ENCODE data around the gene DLST.

Gene DLST

GRCh38 chr14:74897642-74898041 lies 15.9 kb downstream of the DLST start:
- no peak for DNase-seq (ENCODE audit: low spot score)

DNA sequence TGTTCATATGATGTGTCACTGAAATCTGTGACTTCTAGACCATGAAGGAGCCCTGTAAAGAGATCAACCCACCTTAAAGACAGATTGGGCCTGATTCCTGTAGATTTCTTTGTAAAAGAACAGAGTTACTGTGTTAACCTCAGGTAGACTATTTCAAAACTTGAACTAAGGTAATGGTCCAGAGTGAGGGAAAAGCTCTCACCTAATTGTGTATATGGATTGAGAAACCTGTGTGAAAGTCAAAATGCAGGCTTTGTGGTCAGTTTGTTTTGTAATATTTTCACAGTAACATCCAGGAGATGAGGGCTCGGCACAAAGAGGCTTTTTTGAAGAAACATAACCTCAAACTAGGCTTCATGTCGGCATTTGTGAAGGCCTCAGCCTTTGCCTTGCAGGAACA lies 16.4 kb downstream of the DLST start:
- DNase-seq (ENCODE audit: low spot score) = no peak

DNA sequence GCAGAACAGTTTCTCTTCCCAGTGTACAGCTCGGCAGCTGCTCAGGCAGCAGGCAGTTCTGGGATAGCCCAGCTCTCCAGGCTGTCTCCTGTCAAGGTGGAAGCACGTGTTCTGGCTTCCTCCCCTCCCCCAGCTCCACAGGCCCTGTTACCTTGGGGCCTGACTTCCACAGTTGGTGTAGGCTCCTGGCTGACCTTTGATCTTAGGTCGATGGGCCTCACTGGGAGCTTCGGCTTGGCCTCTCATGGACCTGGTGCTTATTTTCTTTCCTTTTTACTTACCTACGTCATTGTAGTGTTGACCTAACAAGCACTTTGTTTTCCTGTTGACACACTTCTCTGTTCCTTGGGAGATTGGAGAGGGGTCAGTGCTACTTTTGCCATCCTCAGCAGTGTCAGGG lies 17.0 kb downstream of the DLST start:
- DNase-seq (ENCODE audit: low spot score) = no peak

DNA sequence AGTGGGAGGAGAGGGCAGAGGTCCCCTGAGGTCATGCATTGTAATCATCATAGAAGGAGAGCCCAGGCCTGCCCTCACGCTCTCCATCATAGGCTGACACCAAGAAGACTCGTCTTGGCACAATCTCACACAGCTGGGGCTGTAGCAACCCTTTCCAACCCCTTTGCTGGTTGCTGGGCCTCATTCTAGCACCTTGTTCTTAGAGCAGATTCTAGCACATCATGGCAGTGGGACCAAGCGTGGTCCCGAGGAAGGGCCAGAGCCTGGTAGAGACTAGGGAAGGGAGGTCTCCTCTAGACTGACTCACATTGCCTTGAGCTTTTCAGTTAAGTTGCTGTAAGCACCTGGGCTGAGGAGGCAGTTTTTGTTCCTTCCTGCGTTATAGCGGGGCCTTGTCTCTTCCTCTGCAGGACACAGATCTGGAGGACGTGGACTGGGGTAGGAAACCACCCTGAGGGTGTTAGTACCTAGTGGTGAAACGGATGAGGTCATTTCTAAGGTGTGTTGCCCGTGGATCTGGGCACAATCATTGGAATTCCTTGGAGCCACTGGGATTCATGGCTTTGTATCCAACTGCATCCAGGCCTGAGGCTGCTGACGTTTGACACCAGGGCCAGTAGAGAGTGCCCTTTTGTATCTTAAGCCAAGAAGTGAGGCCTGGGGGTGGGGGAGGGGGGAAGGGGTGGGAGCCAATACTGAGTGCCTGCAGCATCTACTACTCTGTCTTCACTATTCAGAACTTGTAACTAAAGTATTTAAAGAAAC lies 21.4 kb downstream of the DLST start:
- no peak for DNase-seq (ENCODE audit: low spot score)

- no peak for DNase-seq (ENCODE audit: low spot score)
Observed at GRCh38 chr14:74904635-74905503, 23.2 kb downstream of the DLST start.

DNA sequence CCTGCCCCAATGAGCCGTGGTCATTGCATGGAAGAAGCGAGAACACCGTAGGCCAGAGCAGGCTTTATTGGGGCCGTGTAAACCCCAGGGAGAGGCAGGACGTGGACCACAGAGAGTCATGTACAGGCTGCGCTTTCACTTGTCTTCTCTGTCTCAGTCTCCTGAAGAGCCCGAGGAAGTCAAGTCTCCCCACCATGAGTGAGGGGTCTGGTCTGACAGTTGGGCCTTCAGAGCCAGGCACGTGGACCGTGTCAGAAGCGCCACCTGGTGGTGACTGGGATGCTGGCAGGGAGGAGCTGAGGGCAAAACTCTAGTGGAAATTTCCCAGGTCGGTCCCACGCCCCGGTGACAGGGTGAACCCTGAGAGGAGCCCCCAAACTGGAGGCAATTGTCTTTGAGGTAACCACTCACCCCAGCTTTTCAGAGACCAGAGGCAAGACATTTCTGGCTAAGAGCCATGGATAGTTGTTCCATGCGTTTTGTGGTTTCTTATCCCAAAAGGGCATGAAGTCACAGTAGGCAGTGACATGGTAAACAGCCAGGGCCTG lies 24.0 kb downstream of the DLST start:
- peak; percentile 79 for DNase-seq (ENCODE audit: low spot score)

GRCh38 chr14:74906925-74907521 lies 25.3 kb downstream of the DLST start:
- DNase-seq (ENCODE audit: low spot score) = no peak

- no peak for DNase-seq (ENCODE audit: low spot score)
Observed at GRCh38 chr14:74907744-74908143, 26.0 kb downstream of the DLST start.

- DNase-seq (ENCODE audit: low spot score) = no peak
Observed at GRCh38 chr14:74908861-74909341, 27.2 kb downstream of the DLST start.

GRCh38 chr14:74909501-74909900 lies 27.8 kb downstream of the DLST start:
- no peak for DNase-seq (ENCODE audit: low spot score)

GRCh38 chr14:74909911-74910310 lies 28.2 kb downstream of the DLST start:
- no peak for DNase-seq (ENCODE audit: low spot score)

DNA sequence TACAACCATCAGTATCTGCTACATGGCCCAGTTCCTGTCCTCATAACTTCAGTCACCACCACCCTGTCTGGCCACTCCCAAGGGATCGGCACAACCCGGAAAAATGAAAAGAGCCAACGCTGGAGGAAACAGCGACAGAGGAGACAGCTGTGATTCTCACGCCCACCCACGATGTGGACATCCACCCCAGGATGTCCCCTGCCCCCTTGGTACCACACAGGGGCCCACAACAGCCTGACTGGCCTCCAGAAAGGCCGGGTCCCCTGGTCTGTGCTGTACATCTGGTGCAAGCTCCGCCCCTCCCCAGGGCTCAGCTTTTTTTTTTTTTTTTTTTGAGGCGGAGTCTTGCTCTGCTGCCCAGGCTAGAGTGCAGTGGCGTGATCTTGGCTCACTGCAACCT lies 28.8 kb downstream of the DLST start:
- no peak for DNase-seq (ENCODE audit: low spot score)

DNA sequence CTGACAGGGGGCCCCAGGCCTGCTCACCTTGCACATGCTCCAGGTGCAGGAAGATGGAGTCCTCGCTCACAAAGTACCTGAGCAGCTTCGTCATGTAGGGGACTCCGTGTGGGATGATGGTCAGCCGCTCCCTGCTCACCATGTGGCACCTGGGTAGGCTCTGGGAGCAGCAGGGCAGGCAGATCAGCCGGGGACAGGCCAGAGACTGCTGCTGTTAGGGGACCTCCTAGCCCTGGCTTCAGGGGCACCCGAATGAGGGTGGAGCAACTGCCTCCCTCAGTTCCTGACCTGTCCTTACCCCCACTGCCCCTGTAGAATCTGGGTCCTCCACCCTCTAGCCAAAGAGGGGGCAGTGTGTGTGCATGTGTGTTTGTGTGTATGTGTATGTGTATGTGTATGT lies 29.5 kb downstream of the DLST start:
- DNase-seq (ENCODE audit: low spot score) = no peak

GRCh38 chr14:74911704-74912103 lies 30.0 kb downstream of the DLST start:
- DNase-seq (ENCODE audit: low spot score) = no peak

DNA sequence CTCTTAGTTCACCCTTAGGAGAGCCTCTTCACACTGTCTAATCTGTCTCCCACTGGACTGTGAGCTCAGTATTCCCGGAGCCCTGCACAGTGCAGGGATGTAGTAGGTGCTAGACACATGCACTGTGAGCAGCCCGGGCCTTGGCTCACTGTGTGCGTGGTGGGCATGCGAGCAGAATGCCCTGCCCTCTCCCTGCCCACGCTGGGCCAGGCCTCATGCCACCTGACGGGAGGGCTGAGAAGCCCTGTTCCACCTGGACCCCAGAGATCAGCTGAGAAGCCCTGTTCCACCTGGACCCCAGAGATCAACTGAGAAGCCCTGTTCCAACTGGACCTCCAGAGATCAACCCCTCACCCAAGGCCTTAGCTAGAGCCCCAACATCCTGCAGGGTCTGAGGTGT lies 30.4 kb downstream of the DLST start:
- DNase-seq (ENCODE audit: low spot score) = no peak

- no peak for DNase-seq (ENCODE audit: low spot score)
Observed at GRCh38 chr14:74912801-74913200, 31.1 kb downstream of the DLST start.

DNA sequence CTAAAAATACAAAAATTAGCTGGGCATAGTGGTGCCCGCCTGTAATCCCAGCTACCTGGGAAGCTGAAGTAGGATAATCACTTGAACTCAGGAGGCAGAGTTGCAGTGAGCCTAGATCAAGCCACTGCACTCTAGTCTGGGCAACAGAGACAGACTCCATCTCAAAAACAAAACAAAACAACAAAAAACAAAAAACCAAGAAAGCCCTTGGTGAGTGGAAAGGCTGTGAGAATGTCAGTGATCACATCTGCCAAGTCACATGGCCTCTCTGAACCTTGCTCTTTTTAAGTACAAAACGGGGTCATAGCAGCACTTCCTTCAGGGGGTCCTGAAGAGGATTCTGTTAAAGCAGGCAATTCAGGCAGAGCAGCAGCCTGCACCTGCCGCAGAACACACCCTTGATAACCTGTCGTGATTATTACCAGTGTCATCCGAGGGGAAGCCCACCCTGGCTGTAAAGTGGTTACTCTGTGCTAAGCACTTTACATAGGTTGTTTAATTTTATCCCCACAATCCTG lies 31.7 kb downstream of the DLST start:
- no peak for DNase-seq (ENCODE audit: low spot score)

- DNase-seq (ENCODE audit: low spot score) = peak; percentile 36
Observed at GRCh38 chr14:74913986-74914573, 32.4 kb downstream of the DLST start.

DNA sequence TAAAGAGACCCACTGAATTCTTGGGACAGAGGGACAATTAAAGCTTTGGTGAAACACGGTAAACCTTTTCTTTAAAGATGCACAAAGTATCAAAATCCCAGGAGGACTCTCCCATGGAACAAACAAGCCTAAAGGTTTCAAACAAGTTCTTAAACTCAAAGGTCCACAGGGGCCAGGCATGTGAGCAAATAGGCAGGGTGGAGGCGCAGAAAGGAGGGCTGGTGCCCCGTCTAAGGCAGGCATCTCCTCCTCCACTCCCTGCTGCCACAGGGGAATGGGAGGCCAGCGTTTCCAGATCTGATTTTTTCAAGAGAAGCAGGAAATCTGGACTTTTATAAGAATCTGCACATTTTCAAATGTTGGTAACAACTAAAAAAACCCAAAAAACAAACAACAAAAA lies 33.7 kb downstream of the DLST start:
- no peak for DNase-seq (ENCODE audit: low spot score)

DNA sequence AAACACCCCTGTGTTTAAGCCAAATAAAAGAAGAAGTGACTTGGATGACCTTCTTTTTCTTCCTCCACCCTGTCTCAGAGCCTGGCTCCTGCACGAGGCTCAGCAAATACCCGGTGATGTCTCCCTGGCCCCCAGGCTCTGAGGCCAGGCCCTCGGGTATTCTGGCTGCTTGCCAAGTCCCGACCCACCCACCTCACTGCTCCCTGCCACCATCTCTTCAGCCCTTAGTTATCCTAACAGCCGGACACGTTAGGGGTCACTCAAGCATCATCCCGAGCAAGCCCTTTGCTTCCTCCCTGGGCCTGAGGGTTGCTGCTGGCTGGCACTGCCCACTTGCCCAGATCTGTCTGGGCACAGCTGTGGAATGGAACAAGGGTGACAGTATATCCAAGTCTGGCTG lies 34.1 kb downstream of the DLST start:
- no peak for DNase-seq (ENCODE audit: low spot score)

- DNase-seq (ENCODE audit: low spot score) = no peak
Observed at GRCh38 chr14:74917178-74917543, 35.4 kb downstream of the DLST start.

DNA sequence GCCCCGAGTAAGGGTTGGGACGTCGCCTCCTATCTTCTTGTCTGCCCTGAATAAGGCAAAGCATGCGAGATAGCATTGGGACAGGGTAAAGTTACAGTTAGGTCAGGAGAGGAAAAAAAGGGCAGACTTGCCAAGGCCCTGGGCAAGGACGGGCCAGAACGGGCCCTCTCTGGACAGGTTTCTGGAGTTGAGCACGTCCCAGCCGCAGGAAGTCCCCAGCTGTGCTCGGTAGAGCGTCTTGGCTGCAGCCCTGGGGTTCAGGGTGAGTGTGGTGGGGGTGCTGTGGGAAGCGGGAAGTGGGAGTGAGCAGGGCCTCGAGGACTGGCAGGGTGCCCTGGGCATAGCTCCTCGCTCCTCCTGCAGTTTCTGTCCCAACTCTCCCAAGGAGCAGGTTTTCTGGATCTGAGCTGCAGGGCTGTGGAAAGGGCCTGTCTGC lies 35.9 kb downstream of the DLST start:
- DNase-seq (ENCODE audit: low spot score) = no peak
